Activated CD4-positive, alpha-beta memory T cell treated with anti-CD3 and anti-CD28 coated beads for 36 hours (primary cell): ENCODE measurements around the gene SMCO3. TPM values are rescaled to one million over a fixed set of nuclear protein-coding genes. Genes with fewer than 3 reads are reported as not detected.

Experiments used
- CTCF ChIA-PET: fragments of 350-600 bp; sonication (Branson Sonifier 250); formaldehyde crosslinking; loops from one replicate; lab custom pipeline; 2021; ENCODE audit warnings: antibody characterized with exemption, inconsistent platforms; lab: Charles Lee
- POLR2A ChIA-PET: fragments of 350-600 bp; sonication (Branson Sonifier 250); formaldehyde crosslinking; loops from one replicate; lab custom pipeline; 2021; ENCODE audit warnings: antibody characterized with exemption; lab: Charles Lee
- DNase-seq: peaks from one replicate; pipeline ENCODE4 v3.0.0-alpha.2; 2020
- H3K27ac Mint-ChIP-seq: one replicate; pipeline ENCODE4 v1.8.0; 2021; ENCODE audit warnings: mixed read lengths
- H3K27me3 Mint-ChIP-seq: one replicate; pipeline ENCODE4 v1.8.0; 2021; ENCODE audit warnings: mixed read lengths
- H3K36me3 Mint-ChIP-seq: one replicate; pipeline ENCODE4 v1.8.0; 2021; ENCODE audit warnings: mixed read lengths
- H3K4me1 Mint-ChIP-seq: one replicate; pipeline ENCODE4 v1.8.0; 2021; ENCODE audit warnings: low read depth, mixed read lengths
- H3K4me3 Mint-ChIP-seq: one replicate; pipeline ENCODE4 v1.8.0; 2021; ENCODE audit warnings: mild to moderate bottlenecking, mixed read lengths
- H3K9me3 Mint-ChIP-seq: one replicate; pipeline ENCODE4 v1.8.0; 2021; ENCODE audit warnings: mixed read lengths
- intact Hi-C: fragments of 100-400 bp; cut with micrococcal nuclease; formaldehyde crosslinking; loops from one replicate; pipeline ENCODE4 v1.15.1; 2023
- total RNA-seq, 2 experiments: library from RNA; stranded (reverse); gene quantifications; one replicate each; pipeline ENCODE4 v1.2.3, GENCODE V29; 2021

Gene SMCO3
- total RNA-seq, 2 experiments from 2014 or later, result not detected

GRCh38 chr12:14795028-14795448 lies 18.9 kb downstream of the SMCO3 start:
- Mint-ChIP-seq H3K4me3 (no peak overlapping the region), H3K9me3 (no peaks in the 10 kb centered on the region), H3K36me3 (peaks cover 64% of the 10 kb centered on the region), H3K27ac (peak overlapping the region; percentile 33), H3K4me1 (peaks cover 4% of the 10 kb centered on the region), H3K27me3 (no peaks in the 10 kb centered on the region)
- CTCF ChIA-PET, result interaction anchor here (0.7 to 0.9 kb wide), 3 partner anchors 13 to 142 kb away, joined by 3 to 4 read pairs (median 3); no protein-coding TSS in a partner anchor
- intact Hi-C loops, result no loop called here
- POLR2A ChIA-PET, result interaction anchor here (0.7 to 1.1 kb wide), 2 partner anchors 19 to 25 kb away, joined by 3 to 4 read pairs; no protein-coding TSS in a partner anchor
- DNase-seq, result no peak

- H3K9me3 Mint-ChIP-seq, result no peaks in the 10 kb centered on the region
- DNase-seq, result no peak
- H3K27me3 Mint-ChIP-seq, result no peaks in the 10 kb centered on the region
- H3K36me3 Mint-ChIP-seq, result peaks cover 30% of the 10 kb centered on the region
- CTCF ChIA-PET, result no interaction called here
- no peak overlapping the region for H3K4me3 Mint-ChIP-seq
- POLR2A ChIA-PET, result interaction anchor here (1.7 kb wide), 1 partner anchor 17 kb away, joined by 3 read pairs; no protein-coding TSS in a partner anchor
- no peak overlapping the region for H3K27ac Mint-ChIP-seq
- intact Hi-C loops, result no loop called here
- H3K4me1 Mint-ChIP-seq, result no peaks in the 10 kb centered on the region
These were observed 28.4 kb downstream of the SMCO3 start for GRCh38 chr12:14785568-14785967.

GRCh38 chr12:14784471-14784870 lies 29.5 kb downstream of the SMCO3 start:
- Mint-ChIP-seq H3K9me3 (no peaks in the 10 kb centered on the region), H3K4me1 (no peaks in the 10 kb centered on the region), H3K27ac (no peak overlapping the region), H3K4me3 (no peak overlapping the region), H3K27me3 (no peaks in the 10 kb centered on the region), H3K36me3 (peaks cover 19% of the 10 kb centered on the region)
- CTCF ChIA-PET, result interaction anchor here (0.6 to 1.5 kb wide), 2 partner anchors 9 to 16 kb away, joined by 3 to 4 read pairs; no protein-coding TSS in a partner anchor
- DNase-seq, result no peak
- POLR2A ChIA-PET, result interaction anchor here (1.1 to 3.4 kb wide), 2 partner anchors 11 to 14 kb away, joined by 3 to 14 read pairs; a partner anchor contains a TSS
- intact Hi-C loops, result no loop called here

GRCh38 chr12:14782756-14783155 lies 31.2 kb downstream of the SMCO3 start:
- ChIA-PET POLR2A (interaction anchor here (3.4 kb wide), 1 partner anchor 12 kb away, joined by 14 read pairs; a partner anchor contains a TSS), CTCF (interaction anchor here (1.0 to 1.2 kb wide), 2 partner anchors 12 to 23 kb away, joined by 3 to 4 read pairs; no protein-coding TSS in a partner anchor)
- H3K27ac Mint-ChIP-seq, result no peak overlapping the region
- no peaks in the 10 kb centered on the region for H3K4me1 Mint-ChIP-seq
- H3K9me3 Mint-ChIP-seq, result no peaks in the 10 kb centered on the region
- no peaks in the 10 kb centered on the region for H3K27me3 Mint-ChIP-seq
- peaks cover 10% of the 10 kb centered on the region for H3K36me3 Mint-ChIP-seq
- DNase-seq, result no peak
- H3K4me3 Mint-ChIP-seq, result no peak overlapping the region
- intact Hi-C loops, result no loop called here

- H3K36me3 Mint-ChIP-seq, result peaks cover 2% of the 10 kb centered on the region
- DNase-seq, result no peak
- H3K27ac Mint-ChIP-seq, result no peak overlapping the region
- POLR2A ChIA-PET, result interaction anchor here (0.5 to 3.4 kb wide), 2 partner anchors 11 to 13 kb away, joined by 4 to 14 read pairs; a partner anchor contains a TSS
- no peaks in the 10 kb centered on the region for H3K9me3 Mint-ChIP-seq
- H3K4me3 Mint-ChIP-seq, result no peak overlapping the region
- no peaks in the 10 kb centered on the region for H3K27me3 Mint-ChIP-seq
- CTCF ChIA-PET, result interaction anchor here (0.8 to 1.4 kb wide), 4 partner anchors 11 to 24 kb away, joined by 3 to 4 read pairs (median 4); no protein-coding TSS in a partner anchor
- intact Hi-C loops, result no loop called here
- H3K4me1 Mint-ChIP-seq, result no peaks in the 10 kb centered on the region
These were observed 32.4 kb downstream of the SMCO3 start for GRCh38 chr12:14781563-14781962.

- DNase-seq, result no peak
- Mint-ChIP-seq H3K36me3 (peaks cover 1% of the 10 kb centered on the region), H3K4me1 (peaks cover 6% of the 10 kb centered on the region), H3K27ac (no peak overlapping the region), H3K4me3 (no peak overlapping the region), H3K9me3 (no peaks in the 10 kb centered on the region), H3K27me3 (no peaks in the 10 kb centered on the region)
- POLR2A ChIA-PET, result no interaction called here
- CTCF ChIA-PET, result interaction anchor here (1.0 to 1.4 kb wide), 2 partner anchors 11 to 215 kb away, joined by 3 to 4 read pairs; no protein-coding TSS in a partner anchor
- intact Hi-C loops, result no loop called here
These were observed 33.1 kb downstream of the SMCO3 start for GRCh38 chr12:14780859-14781258.

- DNase-seq, result no peak
- H3K4me1 Mint-ChIP-seq, result peaks cover 13% of the 10 kb centered on the region
- no peaks in the 10 kb centered on the region for H3K36me3 Mint-ChIP-seq
- CTCF ChIA-PET, result no interaction called here
- POLR2A ChIA-PET, result no interaction called here
- H3K27me3 Mint-ChIP-seq, result no peaks in the 10 kb centered on the region
- H3K27ac Mint-ChIP-seq, result no peak overlapping the region
- intact Hi-C loops, result no loop called here
- H3K4me3 Mint-ChIP-seq, result no peak overlapping the region
- no peaks in the 10 kb centered on the region for H3K9me3 Mint-ChIP-seq
These were observed 34.1 kb downstream of the SMCO3 start for GRCh38 chr12:14779834-14780233.

GRCh38 chr12:14777271-14777670 lies 36.7 kb downstream of the SMCO3 start:
- DNase-seq, result no peak
- Mint-ChIP-seq H3K27ac (no peak overlapping the region), H3K36me3 (peaks cover 3% of the 10 kb centered on the region), H3K9me3 (no peaks in the 10 kb centered on the region), H3K4me3 (no peak overlapping the region), H3K27me3 (no peaks in the 10 kb centered on the region), H3K4me1 (peaks cover 13% of the 10 kb centered on the region)
- ChIA-PET POLR2A (interaction anchor here (0.8 kb wide), 1 partner anchor 25 kb away, joined by 3 read pairs; no protein-coding TSS in a partner anchor), CTCF (interaction anchor here (0.8 to 1.2 kb wide), 3 partner anchors 25 to 218 kb away, joined by 3 read pairs; no protein-coding TSS in a partner anchor)
- intact Hi-C loops, result no loop called here

- CTCF ChIA-PET, result interaction anchor here (0.9 to 2.4 kb wide), 4 partner anchors 8 to 219 kb away, joined by 3 to 17 read pairs (median 4); partner anchors contain the start of genes C12orf60 and WBP11
- Mint-ChIP-seq H3K27ac (no peak overlapping the region), H3K4me3 (no peak overlapping the region), H3K4me1 (peaks cover 20% of the 10 kb centered on the region), H3K36me3 (peaks cover 3% of the 10 kb centered on the region), H3K9me3 (no peaks in the 10 kb centered on the region), H3K27me3 (no peaks in the 10 kb centered on the region)
- DNase-seq, result no peak
- POLR2A ChIA-PET, result interaction anchor here (8.1 kb wide), 1 partner anchor 27 kb away, joined by 95 read pairs; the partner anchor contains the start of genes C12orf60 and WBP11
- intact Hi-C loops, result no loop called here
These were observed 37.6 kb downstream of the SMCO3 start for GRCh38 chr12:14776236-14776961.

GRCh38 chr12:14775636-14775980 lies 38.4 kb downstream of the SMCO3 start:
- peaks cover 24% of the 10 kb centered on the region for H3K4me1 Mint-ChIP-seq
- POLR2A ChIA-PET, result interaction anchor here (0.8 to 8.1 kb wide), 5 partner anchors 20 to 219 kb away, joined by 4 to 95 read pairs (median 10); partner anchors contain the start of genes C12orf60 and WBP11
- intact Hi-C loops, result loop anchor here (2.0 kb wide), 4 partner anchors 49 to 787 kb away; no protein-coding TSS in a partner anchor

GRCh38 chr12:14774906-14775635 lies 38.9 kb downstream of the SMCO3 start:
- Mint-ChIP-seq H3K27me3 (no peaks in the 10 kb centered on the region), H3K36me3 (peaks cover 13% of the 10 kb centered on the region), H3K27ac (peak overlapping the region; percentile 93), H3K9me3 (no peaks in the 10 kb centered on the region), H3K4me1 (peaks cover 24% of the 10 kb centered on the region), H3K4me3 (peak overlapping the region; percentile 97)
- CTCF ChIA-PET, result interaction anchor here (0.5 to 2.4 kb wide), 7 partner anchors 9 to 221 kb away, joined by 3 to 17 read pairs (median 4); partner anchors contain the start of genes C12orf60, ERP27 and WBP11
- POLR2A ChIA-PET, result interaction anchor here (0.6 to 8.1 kb wide), 12 partner anchors 20 to 407 kb away, joined by 3 to 95 read pairs (median 4); partner anchors contain the start of genes ARHGDIB, C12orf60 and WBP11
- DNase-seq, result peak; percentile 54
- intact Hi-C loops, result loop anchor here (2.0 to 5.0 kb wide), 6 partner anchors 50 to 788 kb away; no protein-coding TSS in a partner anchor

More at GRCh38 chr12:14775636-14775980, 38.4 kb downstream of the SMCO3 start:
- Mint-ChIP-seq H3K36me3 (peaks cover 7% of the 10 kb centered on the region), H3K9me3 (no peaks in the 10 kb centered on the region), H3K4me3 (peak overlapping the region; percentile 97), H3K27ac (peak overlapping the region; percentile 93), H3K27me3 (no peaks in the 10 kb centered on the region)
- no peak for DNase-seq
- CTCF ChIA-PET, result interaction anchor here (0.5 to 2.4 kb wide), 6 partner anchors 9 to 220 kb away, joined by 3 to 17 read pairs (median 4); partner anchors contain the start of genes C12orf60 and WBP11
